NK-92 (cell line): ENCODE results near the gene CADM4.
"Not testable (repeated sequence)": the region's sequence is repeated elsewhere in the genome, so short reads cannot be mapped to it uniquely, and the experiment has no call there.

ENCODE experiments used
- DNase-seq: peaks from one replicate; lab custom pipeline; 2025; ENCODE audit not compliant: unreplicated experiment; lab: John Stamatoyannopoulos, UW

Gene CADM4

GRCh38 chr19:43609872-43610271, 29.8 kb downstream of the CADM4 start:
- DNase-seq, result no peak

- DNase-seq, result no peak
Observed at GRCh38 chr19:43607238-43608205, 32.1 kb downstream of the CADM4 start.

- no peak for DNase-seq
Observed at GRCh38 chr19:43606569-43607229, 33.0 kb downstream of the CADM4 start.

- DNase-seq, result no peak
Observed at GRCh38 chr19:43605875-43606568, 33.6 kb downstream of the CADM4 start.

GRCh38 chr19:43600326-43600725, 39.3 kb downstream of the CADM4 start:
- DNase-seq, result not testable (repeated sequence)

- no peak for DNase-seq
Observed at GRCh38 chr19:43599635-43600295, 39.9 kb downstream of the CADM4 start.

GRCh38 chr19:43598445-43599240, 41.0 kb downstream of the CADM4 start:
- DNase-seq, result no peak

- DNase-seq, result no peak
Observed at GRCh38 chr19:43597876-43598275, 41.8 kb downstream of the CADM4 start.

- no peak for DNase-seq
Observed at GRCh38 chr19:43596842-43597461, 42.7 kb downstream of the CADM4 start.

- peak; percentile 98 for DNase-seq
Observed at GRCh38 chr19:43595999-43596841, 43.4 kb downstream of the CADM4 start, which contains the start of the genes IRGQ and ZNF576. IRGQ (minus strand) TSS chr19:43596134; CDS start chr19:43595338, 796 bp downstream. ZNF576 (plus strand) TSS chr19:43596595; CDS start chr19:43597109, 514 bp downstream.

- DNase-seq, result no peak
Observed at GRCh38 chr19:43595605-43595998, 44.0 kb downstream of the CADM4 start.

GRCh38 chr19:43594710-43595604, 44.7 kb downstream of the CADM4 start:
- DNase-seq, result no peak

- no peak for DNase-seq
Observed at GRCh38 chr19:43594081-43594697, 45.5 kb downstream of the CADM4 start.

GRCh38 chr19:43592800-43593350, 46.8 kb downstream of the CADM4 start:
- no peak for DNase-seq

- DNase-seq, result no peak
Observed at GRCh38 chr19:43591904-43592772, 47.5 kb downstream of the CADM4 start.

- no peak for DNase-seq
Observed at GRCh38 chr19:43589678-43590077, 50.0 kb downstream of the CADM4 start.
